Gastroesophageal sphincter (tissue), 4 donors: ENCODE measurements around the gene PLA2G4B. TPM values are rescaled to one million over a fixed set of nuclear protein-coding genes. Genes with fewer than 3 reads are reported as not detected.

Source experiments
- ATAC-seq: fragments of 150-250 bp; one replicate; pipeline ENCODE4 v1.9.1; 2016; ENCODE audit warnings: mild to moderate bottlenecking, moderate library complexity
- H3K27ac ChIP-seq, 4 donors: fragments of 200-600 bp; sonication (generic) in 3 of 4; 1 replicate in 3 of 4; 2 replicates in 1 of 4; pipeline ENCODE4 v1.5.1; 2016 to 2019
- H3K27me3 ChIP-seq: fragments of 200-600 bp; sonication (generic); one replicate; pipeline ENCODE4 v1.5.1; 2019
- H3K36me3 ChIP-seq, 2 donors: fragments of 200-600 bp; sonication (generic); one replicate each; pipeline ENCODE4 v1.5.1; 2019; ENCODE audit warnings: control low read depth in 1 of 2
- H3K4me1 ChIP-seq, 3 donors: fragments of 200-600 bp; sonication (generic); 1 replicate in 2 of 3; 2 replicates in 1 of 3; pipeline ENCODE4 v1.5.1; 2016 to 2019; ENCODE audit warnings: control low read depth in 2 of 3
- H3K4me3 ChIP-seq, 2 donors: fragments of 200-600 bp; sonication (generic); one replicate each; pipeline ENCODE4 v1.5.1; 2019; ENCODE audit warnings: mild to moderate bottlenecking in 1 of 2, moderate library complexity in 1 of 2
- H3K9me3 ChIP-seq, 3 donors: fragments of 200-600 bp; sonication (generic); one replicate each; pipeline ENCODE4 v1.5.1; 2017 to 2019; ENCODE audit warnings: control low read depth in 2 of 3
- CTCF ChIP-seq, 4 experiments: fragments of 200-600 bp in 2 of 4; fragments of 450-650 bp in 2 of 4; sonication (generic) in 1 of 4; IDR thresholded peaks; one replicate each; pipeline ENCODE4 v1.5.1; 2017 to 2019; ENCODE audit warnings: antibody characterized with exemption in 4 of 4, mild to moderate bottlenecking in 2 of 4, moderate library complexity in 2 of 4
- EP300 ChIP-seq: sonication (generic); formaldehyde crosslinking; IDR thresholded peaks from one replicate; pipeline ENCODE4 v1.6.1; 2017; ENCODE audit warnings: antibody characterized with exemption, mild to moderate bottlenecking
- POLR2A ChIP-seq, 2 donors: fragments of 450-650 bp; IDR thresholded peaks; one replicate each; pipeline ENCODE4 v1.6.1; 2017; ENCODE audit warnings: antibody characterized with exemption in 2 of 2, mild to moderate bottlenecking in 2 of 2, moderate library complexity in 1 of 2
- POLR2AphosphoS5 ChIP-seq: sonication (generic); formaldehyde crosslinking; IDR thresholded peaks from one replicate; pipeline ENCODE4 v1.6.1; 2017; ENCODE audit warnings: antibody characterized with exemption
- WGBS, 2 donors: methylation state at CpG; one replicate each; pipeline ENCODE4 v1.1.5; 2018; ENCODE audit warnings: low coverage in 1 of 2; 5-methylcytosine and 5-hydroxymethylcytosine counted together
- total RNA-seq, 4 donors: library from RNA; depleted of rRNA; stranded (reverse); fragments of >200 nt; gene quantifications; one replicate each; pipeline ENCODE4 v1.1.0, GENCODE V29; 2016

PLA2G4B gene
- total RNA-seq, 4 donors from 2014 or later: 2.5 to 7.0 (median 3.6) TPM

DNA sequence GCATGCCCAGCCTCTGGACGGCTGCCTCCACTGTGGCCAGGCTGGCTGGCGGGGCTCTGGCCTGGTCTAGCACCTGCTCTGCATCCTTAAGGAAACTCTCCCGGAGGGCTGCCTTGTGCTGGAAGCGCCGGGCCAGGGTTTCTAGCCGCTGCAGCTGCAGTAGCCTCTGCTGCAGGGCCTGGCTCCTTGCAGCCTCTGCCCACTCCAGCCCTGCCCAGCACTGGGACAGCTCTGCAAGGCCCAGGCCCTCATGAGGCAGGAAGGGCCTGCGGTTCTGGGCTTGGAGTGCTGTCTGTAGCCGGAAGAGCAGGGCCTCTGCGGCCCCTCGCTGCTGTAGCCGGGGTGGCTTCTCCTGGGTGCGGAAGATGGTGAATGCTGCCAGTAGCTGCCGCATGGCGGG, 47.2 kb downstream of the PLA2G4B start:
- Histone ChIP-seq H3K4me1 (peaks cover 0 to 18% (median 11%) of the 10 kb centered on the region in 3 donors), H3K9me3 (no peaks in the 10 kb centered on the region), H3K4me3 (no peak overlapping the region), H3K36me3 (no peaks in the 10 kb centered on the region), H3K27ac (no peak overlapping the region), H3K27me3 (peaks cover 8% of the 10 kb centered on the region)
- no peak for ATAC-seq
- TF ChIP-seq CTCF (IDR thresholded peaks at IDR 0.05): no peak
- TF ChIP-seq POLR2AphosphoS5: no peak
- no peak for TF ChIP-seq EP300
- no peak for TF ChIP-seq POLR2A (IDR thresholded peaks at IDR 0.05)
- no CpG with 5 or more reads among the region's 14 CpGs for WGBS, 2 donors

DNA sequence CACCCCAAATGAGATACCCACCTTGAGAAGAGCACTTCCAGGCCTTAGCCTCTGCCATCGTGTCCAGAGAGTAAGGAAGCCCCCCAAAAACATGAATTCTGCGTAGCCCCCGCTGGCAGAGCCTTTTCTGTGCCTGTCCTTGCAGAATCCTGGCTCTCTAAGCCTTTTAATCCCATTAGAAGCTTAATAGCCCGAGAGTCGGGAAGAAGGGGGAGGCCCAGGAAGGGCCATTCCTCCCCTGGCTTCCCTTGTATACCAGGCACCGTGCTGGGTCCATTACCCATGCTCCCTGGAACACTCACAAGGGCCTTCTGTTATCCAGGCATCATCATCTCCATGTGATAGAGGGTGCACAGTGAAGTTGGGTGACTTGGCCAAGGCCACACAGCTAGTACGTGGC, 48.1 kb downstream of the PLA2G4B start:
- H3K36me3 ChIP-seq: no peaks in the 10 kb centered on the region
- no peak overlapping the region for H3K27ac ChIP-seq
- H3K27me3 ChIP-seq: peaks cover 7% of the 10 kb centered on the region
- H3K4me3 ChIP-seq: no peak overlapping the region
- no peak for ATAC-seq
- 100% methylated on average over 4 of the region's 7 CpGs; no CpG with 5 or more reads in 1 of the 2 donors for WGBS, 2 donors
- TF ChIP-seq POLR2AphosphoS5 (no peak), EP300 (no peak), POLR2A (IDR thresholded peaks at IDR 0.05) (no peak), CTCF (IDR thresholded peaks at IDR 0.05) (no peak)
- H3K4me1 ChIP-seq: peaks cover 0 to 13% (median 9%) of the 10 kb centered on the region in 3 donors
- no peaks in the 10 kb centered on the region for H3K9me3 ChIP-seq

- Histone ChIP-seq H3K4me1 (peaks cover 0 to 12% (median 4%) of the 10 kb centered on the region in 3 donors), H3K27ac (no peak overlapping the region), H3K36me3 (no peaks in the 10 kb centered on the region), H3K4me3 (no peak overlapping the region), H3K9me3 (no peaks in the 10 kb centered on the region), H3K27me3 (peaks cover 3% of the 10 kb centered on the region)
- TF ChIP-seq POLR2AphosphoS5 (no peak), EP300 (no peak), POLR2A (IDR thresholded peaks at IDR 0.05) (no peak), CTCF (IDR thresholded peaks at IDR 0.05) (no peak)
- WGBS, 2 donors: 80 to 100% methylated on average over 1 to 3 of the region's 10 CpGs
- ATAC-seq: no peak
These were observed 48.5 kb downstream of the PLA2G4B start for GRCh38 chr15:41887161-41887560.

- H3K27ac ChIP-seq: no peak overlapping the region
- no peaks in the 10 kb centered on the region for H3K36me3 ChIP-seq
- H3K4me1 ChIP-seq: peaks cover 0 to 12% (median 0%) of the 10 kb centered on the region in 3 donors
- no peaks in the 10 kb centered on the region for H3K27me3 ChIP-seq
- H3K4me3 ChIP-seq: no peak overlapping the region
- no peak for TF ChIP-seq POLR2AphosphoS5
- TF ChIP-seq EP300: no peak
- no peak for TF ChIP-seq POLR2A (IDR thresholded peaks at IDR 0.05)
- no peak for TF ChIP-seq CTCF (IDR thresholded peaks at IDR 0.05)
- H3K9me3 ChIP-seq: no peaks in the 10 kb centered on the region
- no peak for ATAC-seq
- WGBS, 2 donors: 80% methylated on average over 1 of the region's 9 CpGs; no CpG with 5 or more reads in 1 of the 2 donors
These were observed 49.2 kb downstream of the PLA2G4B start for GRCh38 chr15:41887893-41888292.

GRCh38 chr15:41888662-41889253, 50.1 kb downstream of the PLA2G4B start:
- H3K27ac ChIP-seq: no peak overlapping the region
- no peaks in the 10 kb centered on the region for H3K9me3 ChIP-seq
- 96 to 100% methylated on average over 1 to 3 of the region's 7 CpGs for WGBS, 2 donors
- ATAC-seq: no peak
- no peaks in the 10 kb centered on the region for H3K36me3 ChIP-seq
- H3K27me3 ChIP-seq: no peaks in the 10 kb centered on the region
- no peak for TF ChIP-seq POLR2A (IDR thresholded peaks at IDR 0.05)
- no peak for TF ChIP-seq POLR2AphosphoS5
- TF ChIP-seq EP300: no peak
- no peak for TF ChIP-seq CTCF (IDR thresholded peaks at IDR 0.05)
- H3K4me3 ChIP-seq: no peak overlapping the region
- H3K4me1 ChIP-seq: peaks cover 0 to 18% (median 0%) of the 10 kb centered on the region in 3 donors
